ENCODE data around the gene ADI1.

ADI1 gene

DNA sequence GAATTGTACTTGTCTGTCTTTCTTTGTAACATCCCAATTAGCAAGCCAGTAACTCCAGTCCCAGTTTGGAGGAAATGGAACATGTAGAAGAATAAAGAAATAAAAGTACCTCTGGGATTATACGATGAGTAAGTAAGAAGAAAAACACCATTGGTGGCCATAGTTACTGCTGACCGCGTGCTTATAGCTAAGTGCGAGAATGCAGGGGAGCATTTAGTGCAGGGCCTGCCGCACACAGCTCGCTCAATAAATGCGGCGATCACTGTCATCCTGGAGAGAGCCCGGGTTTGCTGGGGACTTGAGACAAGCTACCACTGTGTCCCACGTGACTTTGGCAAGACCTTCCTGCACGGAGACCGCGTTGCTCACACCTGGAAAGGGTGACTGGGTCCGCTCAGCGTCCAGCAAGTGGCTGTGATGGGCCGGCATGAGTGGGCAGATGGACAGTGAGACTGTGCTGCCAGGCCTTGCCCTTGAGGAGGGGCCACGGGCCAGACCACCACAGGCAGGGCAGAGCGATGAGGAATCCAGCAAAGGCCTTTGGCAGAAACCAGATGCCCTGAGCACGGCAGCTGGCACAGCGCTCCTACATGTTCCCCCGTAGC lies 54.8 kb downstream of the ADI1 start:
- Histone ChIP-seq H3K23ac (ENCODE audit: low read depth, low read length, poor library complexity) (peak overlapping the region; percentile 44), H3K9me3 (replicated peaks in 1 of 2; ENCODE audit: control insufficient read depth in 2 of 2, insufficient read depth in 1 of 2, low read depth in 1 of 2, low read length in 2 of 2) (no peaks in the 10 kb centered on the region), H2BK12ac (ENCODE audit: low read length) (no peak overlapping the region), H3K27me3 (ENCODE audit: control insufficient read depth in 3 of 3, insufficient read depth in 3 of 3, low read depth in 1 of 3, low read length in 3 of 3) (no peaks in the 10 kb centered on the region), H4K91ac (ENCODE audit: low read depth, low read length, poor library complexity) (no peak overlapping the region), H2BK15ac (ENCODE audit: low read length) (no peak overlapping the region), H3K4me1 (ENCODE audit: control insufficient read depth in 2 of 2, insufficient read depth in 1 of 2, low read depth in 1 of 2, low read length in 2 of 2) (peaks cover 0 to 11% of the 10 kb centered on the region in 2 donors), H4K8ac (ENCODE audit: low read depth, low read length) (no peak overlapping the region), H2AFZ (ENCODE audit: low read length) (no peak overlapping the region), H3K4me3 (ENCODE audit: low read length in 2 of 2) (no peak overlapping the region), H3K14ac (ENCODE audit: low read length) (peak overlapping the region; percentile 21), H3K27ac (replicated peaks; ENCODE audit: low read length) (no peak overlapping the region), H2BK120ac (ENCODE audit: low read depth, low read length) (no peak overlapping the region), H3K36me3 (replicated peaks in 1 of 2; ENCODE audit: control insufficient read depth in 2 of 2, insufficient read depth in 2 of 2, low read length in 2 of 2) (peaks cover 13 to 67% of the 10 kb centered on the region in 2 donors), H3K18ac (ENCODE audit: low read length) (peak overlapping the region; percentile 52), H3K4ac (ENCODE audit: low read length) (no peak overlapping the region), H3K4me2 (ENCODE audit: insufficient read depth, low read length, poor library complexity, severe bottlenecking) (no peak overlapping the region), H3K79me1 (ENCODE audit: low read depth, low read length) (no peaks in the 10 kb centered on the region), H3K9ac (ENCODE audit: low read depth, low read length, poor library complexity) (peak overlapping the region; percentile 72), H2BK5ac (ENCODE audit: low read length) (no peak overlapping the region), H2AK5ac (ENCODE audit: low read depth, low read length) (peak overlapping the region; percentile 17)
- WGBS, 2 donors (ENCODE audit: extremely low coverage in 2 of 2, insufficient read length in 2 of 2, insufficient replicate concordance in 1 of 2): no CpG with 5 or more reads among the region's 21 CpGs
- DNase-seq (ENCODE audit: low spot score): no peak

- no peaks in the 10 kb centered on the region for H3K27me3 ChIP-seq (ENCODE audit: control insufficient read depth in 3 of 3, insufficient read depth in 3 of 3, low read depth in 1 of 3, low read length in 3 of 3)
- peak overlapping the region; percentile 85 for H2AK5ac ChIP-seq (ENCODE audit: low read depth, low read length)
- H3K9me3 ChIP-seq (replicated peaks in 1 of 2; ENCODE audit: control insufficient read depth in 2 of 2, insufficient read depth in 1 of 2, low read depth in 1 of 2, low read length in 2 of 2): no peaks in the 10 kb centered on the region
- H2BK5ac ChIP-seq (ENCODE audit: low read length): no peak overlapping the region
- H3K9ac ChIP-seq (ENCODE audit: low read depth, low read length, poor library complexity): peak overlapping the region; percentile 64
- H3K36me3 ChIP-seq (replicated peaks in 1 of 2; ENCODE audit: control insufficient read depth in 2 of 2, insufficient read depth in 2 of 2, low read length in 2 of 2): peaks cover 13 to 67% of the 10 kb centered on the region in 2 donors
- H3K79me1 ChIP-seq (ENCODE audit: low read depth, low read length): no peaks in the 10 kb centered on the region
- H3K4ac ChIP-seq (ENCODE audit: low read length): no peak overlapping the region
- H3K18ac ChIP-seq (ENCODE audit: low read length): peak overlapping the region; percentile 54
- no peak overlapping the region for H2BK120ac ChIP-seq (ENCODE audit: low read depth, low read length)
- H2AFZ ChIP-seq (ENCODE audit: low read length): no peak overlapping the region
- no peak overlapping the region for H3K4me3 ChIP-seq (ENCODE audit: low read length in 2 of 2)
- no peak overlapping the region for H2BK12ac ChIP-seq (ENCODE audit: low read length)
- H4K8ac ChIP-seq (ENCODE audit: low read depth, low read length): no peak overlapping the region
- peak overlapping the region; percentile 2 for H3K27ac ChIP-seq (replicated peaks; ENCODE audit: low read length)
- H3K4me1 ChIP-seq (ENCODE audit: control insufficient read depth in 2 of 2, insufficient read depth in 1 of 2, low read depth in 1 of 2, low read length in 2 of 2): peaks cover 0 to 11% of the 10 kb centered on the region in 2 donors
- no peak overlapping the region for H3K4me2 ChIP-seq (ENCODE audit: insufficient read depth, low read length, poor library complexity, severe bottlenecking)
- H4K91ac ChIP-seq (ENCODE audit: low read depth, low read length, poor library complexity): no peak overlapping the region
- peak overlapping the region; percentile 96 for H3K23ac ChIP-seq (ENCODE audit: low read depth, low read length, poor library complexity)
- DNase-seq (ENCODE audit: low spot score): no peak
- peak overlapping the region; percentile 84 for H3K14ac ChIP-seq (ENCODE audit: low read length)
- H2BK15ac ChIP-seq (ENCODE audit: low read length): no peak overlapping the region
- WGBS, 2 donors (ENCODE audit: extremely low coverage in 2 of 2, insufficient read length in 2 of 2, insufficient replicate concordance in 1 of 2): no CpG with 5 or more reads among the region's 13 CpGs
Measured at GRCh38 chr2:3463944-3464343, 55.4 kb downstream of the ADI1 start.

DNA sequence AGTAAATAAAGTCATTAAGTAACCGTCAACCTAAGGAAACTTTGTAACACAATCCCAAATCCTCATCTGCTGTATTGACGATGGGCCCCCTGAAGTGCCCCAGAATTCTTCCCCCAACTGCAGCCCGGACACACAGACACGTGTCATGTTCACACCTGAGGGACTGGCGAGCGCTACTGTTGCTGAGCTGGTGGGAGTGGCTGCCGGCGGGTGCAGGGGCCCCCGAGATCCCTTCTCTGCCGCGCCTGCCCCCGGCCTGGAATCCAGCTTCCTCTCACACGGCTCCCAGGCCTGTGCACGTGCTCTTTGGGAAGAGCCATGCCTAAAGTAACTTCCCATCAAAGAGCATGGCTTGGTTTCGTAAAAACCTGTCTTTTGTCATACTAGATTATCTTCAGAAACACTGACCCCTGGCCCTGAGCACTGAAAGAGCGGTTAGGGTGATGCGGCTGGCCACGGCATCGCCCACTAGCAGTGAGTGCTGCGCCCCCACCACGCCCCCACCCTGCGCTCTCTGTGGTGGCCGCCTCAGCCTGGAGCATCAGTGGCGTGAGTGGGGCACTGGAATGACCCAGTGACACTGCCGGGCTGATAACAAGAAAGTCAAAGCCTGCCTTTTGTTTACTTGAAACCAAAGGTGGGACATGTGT lies 56.0 kb downstream of the ADI1 start:
- WGBS, 2 donors (ENCODE audit: extremely low coverage in 2 of 2, insufficient read length in 2 of 2, insufficient replicate concordance in 1 of 2): no CpG with 5 or more reads among the region's 25 CpGs
- peaks cover 0 to 11% of the 10 kb centered on the region in 2 donors for H3K4me1 ChIP-seq (ENCODE audit: control insufficient read depth in 2 of 2, insufficient read depth in 1 of 2, low read depth in 1 of 2, low read length in 2 of 2)
- H3K18ac ChIP-seq (ENCODE audit: low read length): no peak overlapping the region
- H3K9ac ChIP-seq (ENCODE audit: low read depth, low read length, poor library complexity): no peak overlapping the region
- H3K4me3 ChIP-seq (ENCODE audit: low read length in 2 of 2): no peak overlapping the region
- no peak overlapping the region for H3K14ac ChIP-seq (ENCODE audit: low read length)
- H3K79me1 ChIP-seq (ENCODE audit: low read depth, low read length): no peaks in the 10 kb centered on the region
- H2BK120ac ChIP-seq (ENCODE audit: low read depth, low read length): no peak overlapping the region
- no peak overlapping the region for H2BK5ac ChIP-seq (ENCODE audit: low read length)
- no peak overlapping the region for H3K27ac ChIP-seq (replicated peaks; ENCODE audit: low read length)
- H3K4ac ChIP-seq (ENCODE audit: low read length): no peak overlapping the region
- no peak overlapping the region for H4K8ac ChIP-seq (ENCODE audit: low read depth, low read length)
- no peak for DNase-seq (ENCODE audit: low spot score)
- no peak overlapping the region for H2BK15ac ChIP-seq (ENCODE audit: low read length)
- H3K9me3 ChIP-seq (replicated peaks in 1 of 2; ENCODE audit: control insufficient read depth in 2 of 2, insufficient read depth in 1 of 2, low read depth in 1 of 2, low read length in 2 of 2): no peaks in the 10 kb centered on the region
- H3K23ac ChIP-seq (ENCODE audit: low read depth, low read length, poor library complexity): no peak overlapping the region
- H3K4me2 ChIP-seq (ENCODE audit: insufficient read depth, low read length, poor library complexity, severe bottlenecking): no peak overlapping the region
- H3K27me3 ChIP-seq (ENCODE audit: control insufficient read depth in 3 of 3, insufficient read depth in 3 of 3, low read depth in 1 of 3, low read length in 3 of 3): no peaks in the 10 kb centered on the region
- H4K91ac ChIP-seq (ENCODE audit: low read depth, low read length, poor library complexity): no peak overlapping the region
- no peak overlapping the region for H2BK12ac ChIP-seq (ENCODE audit: low read length)
- H2AFZ ChIP-seq (ENCODE audit: low read length): no peak overlapping the region
- peaks cover 15 to 67% of the 10 kb centered on the region in 2 donors for H3K36me3 ChIP-seq (replicated peaks in 1 of 2; ENCODE audit: control insufficient read depth in 2 of 2, insufficient read depth in 2 of 2, low read length in 2 of 2)
- no peak overlapping the region for H2AK5ac ChIP-seq (ENCODE audit: low read depth, low read length)

DNA sequence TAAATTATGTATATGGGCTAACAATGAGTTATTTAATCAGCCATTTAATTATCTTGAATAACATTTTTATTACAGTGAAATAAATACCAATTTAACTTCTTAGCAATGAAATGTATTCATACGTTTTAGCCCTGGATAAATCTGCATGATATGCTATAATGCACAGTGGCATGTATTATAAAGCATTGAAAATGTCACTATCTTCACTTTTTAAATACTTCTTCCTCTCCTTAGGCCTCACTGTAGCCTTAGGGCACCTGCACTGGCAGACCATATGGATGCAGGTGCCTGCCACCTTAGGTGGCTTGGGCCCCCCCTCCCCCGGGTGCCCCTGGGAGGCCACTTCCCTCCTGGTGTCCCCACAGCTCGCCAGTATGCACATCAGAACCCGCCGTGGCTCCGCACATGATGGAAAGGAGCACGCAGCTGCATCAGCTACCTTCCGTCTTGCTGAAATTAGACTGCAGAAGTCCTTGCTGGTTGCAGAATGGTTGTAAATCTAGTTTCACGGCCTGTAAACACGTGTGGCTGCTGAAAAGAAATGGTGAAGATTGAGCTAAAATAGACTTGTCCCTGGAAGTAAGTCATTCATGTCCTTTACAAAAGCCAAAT lies 56.7 kb downstream of the ADI1 start:
- H2BK5ac ChIP-seq (ENCODE audit: low read length): no peak overlapping the region
- H2BK15ac ChIP-seq (ENCODE audit: low read length): no peak overlapping the region
- DNase-seq (ENCODE audit: low spot score): no peak
- H2BK120ac ChIP-seq (ENCODE audit: low read depth, low read length): no peak overlapping the region
- no peak overlapping the region for H3K4me2 ChIP-seq (ENCODE audit: insufficient read depth, low read length, poor library complexity, severe bottlenecking)
- no peak overlapping the region for H3K23ac ChIP-seq (ENCODE audit: low read depth, low read length, poor library complexity)
- no peaks in the 10 kb centered on the region for H3K27me3 ChIP-seq (ENCODE audit: control insufficient read depth in 3 of 3, insufficient read depth in 3 of 3, low read depth in 1 of 3, low read length in 3 of 3)
- no peak overlapping the region for H2BK12ac ChIP-seq (ENCODE audit: low read length)
- H3K14ac ChIP-seq (ENCODE audit: low read length): no peak overlapping the region
- peak overlapping the region; percentile 82 for H2AK5ac ChIP-seq (ENCODE audit: low read depth, low read length)
- no peak overlapping the region for H4K91ac ChIP-seq (ENCODE audit: low read depth, low read length, poor library complexity)
- H3K79me1 ChIP-seq (ENCODE audit: low read depth, low read length): no peaks in the 10 kb centered on the region
- H4K8ac ChIP-seq (ENCODE audit: low read depth, low read length): no peak overlapping the region
- peak overlapping the region; percentile 50 for H3K9ac ChIP-seq (ENCODE audit: low read depth, low read length, poor library complexity)
- peaks cover 17 to 67% of the 10 kb centered on the region in 2 donors for H3K36me3 ChIP-seq (replicated peaks in 1 of 2; ENCODE audit: control insufficient read depth in 2 of 2, insufficient read depth in 2 of 2, low read length in 2 of 2)
- WGBS, 2 donors (ENCODE audit: extremely low coverage in 2 of 2, insufficient read length in 2 of 2, insufficient replicate concordance in 1 of 2): no CpG with 5 or more reads among the region's 10 CpGs
- no peak overlapping the region for H3K4ac ChIP-seq (ENCODE audit: low read length)
- no peak overlapping the region for H2AFZ ChIP-seq (ENCODE audit: low read length)
- no peak overlapping the region for H3K4me3 ChIP-seq (ENCODE audit: low read length in 2 of 2)
- no peak overlapping the region for H3K27ac ChIP-seq (replicated peaks; ENCODE audit: low read length)
- peak overlapping the region; percentile 2 for H3K18ac ChIP-seq (ENCODE audit: low read length)
- peaks cover 0 to 1% of the 10 kb centered on the region in 2 donors for H3K9me3 ChIP-seq (replicated peaks in 1 of 2; ENCODE audit: control insufficient read depth in 2 of 2, insufficient read depth in 1 of 2, low read depth in 1 of 2, low read length in 2 of 2)
- peaks cover 0 to 11% of the 10 kb centered on the region in 2 donors for H3K4me1 ChIP-seq (ENCODE audit: control insufficient read depth in 2 of 2, insufficient read depth in 1 of 2, low read depth in 1 of 2, low read length in 2 of 2)

Data from neuronal stem cell (in vitro differentiated cells).